Measurements from ENCODE around the gene SND1.

- TF ChIP-seq CTCF (IDR thresholded peaks at IDR 0.05; ENCODE audit: low read depth, low read length, missing input control) (no peak), REST (IDR thresholded peaks at IDR 0.05) (no peak), JUND (IDR thresholded peaks at IDR 0.05) (no peak)
Measured at GRCh38 chr7:127745445-127745844, 93.5 kb downstream of the SND1 start.

Measured in liver (tissue), 3 donors.